GM12801 (cell line): ENCODE measurements around the gene DNMBP.

Experiments
- TF ChIP-seq, protein P1 (sequence below): IDR thresholded peaks from one replicate; pipeline ENCODE4 v1.5.1; 2011; ENCODE audit warnings: control low read depth; ENCODE audit not compliant: insufficient read length; ENCODE audit errors: extremely low read depth

The DNMBP gene

DNA sequence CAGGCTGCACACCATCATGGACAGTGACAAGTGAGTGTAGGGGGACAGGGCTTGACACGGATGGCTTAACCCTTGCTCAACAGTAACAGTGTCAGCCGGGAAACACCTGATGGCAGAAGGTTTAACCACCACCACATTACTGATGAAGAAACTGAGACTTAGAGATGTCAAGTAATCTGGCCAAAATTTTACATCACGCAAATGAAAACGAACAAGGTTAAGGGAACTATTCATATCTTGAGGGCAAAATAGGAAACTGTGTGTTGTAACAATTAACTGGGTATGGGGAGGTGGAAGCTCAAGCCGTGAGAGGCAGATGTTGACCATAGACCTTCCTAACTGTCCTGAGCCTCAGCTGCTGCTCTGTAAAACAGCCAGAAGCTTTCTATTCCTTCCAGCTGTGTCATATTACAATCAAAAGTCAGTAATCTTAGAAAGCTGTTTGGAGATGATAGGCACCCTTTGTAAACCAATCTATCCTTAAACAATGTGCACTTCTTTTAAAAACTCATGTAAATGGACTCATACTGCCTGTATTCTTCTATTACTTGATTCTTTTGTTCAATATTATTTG, 158.9 kb downstream of the DNMBP start:
- TF ChIP-seq, protein P1, sequence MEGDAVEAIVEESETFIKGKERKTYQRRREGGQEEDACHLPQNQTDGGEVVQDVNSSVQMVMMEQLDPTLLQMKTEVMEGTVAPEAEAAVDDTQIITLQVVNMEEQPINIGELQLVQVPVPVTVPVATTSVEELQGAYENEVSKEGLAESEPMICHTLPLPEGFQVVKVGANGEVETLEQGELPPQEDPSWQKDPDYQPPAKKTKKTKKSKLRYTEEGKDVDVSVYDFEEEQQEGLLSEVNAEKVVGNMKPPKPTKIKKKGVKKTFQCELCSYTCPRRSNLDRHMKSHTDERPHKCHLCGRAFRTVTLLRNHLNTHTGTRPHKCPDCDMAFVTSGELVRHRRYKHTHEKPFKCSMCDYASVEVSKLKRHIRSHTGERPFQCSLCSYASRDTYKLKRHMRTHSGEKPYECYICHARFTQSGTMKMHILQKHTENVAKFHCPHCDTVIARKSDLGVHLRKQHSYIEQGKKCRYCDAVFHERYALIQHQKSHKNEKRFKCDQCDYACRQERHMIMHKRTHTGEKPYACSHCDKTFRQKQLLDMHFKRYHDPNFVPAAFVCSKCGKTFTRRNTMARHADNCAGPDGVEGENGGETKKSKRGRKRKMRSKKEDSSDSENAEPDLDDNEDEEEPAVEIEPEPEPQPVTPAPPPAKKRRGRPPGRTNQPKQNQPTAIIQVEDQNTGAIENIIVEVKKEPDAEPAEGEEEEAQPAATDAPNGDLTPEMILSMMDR = no peak

- TF ChIP-seq, protein P1 = no peak
Measured at GRCh38 chr10:99850021-99850766, 159.6 kb downstream of the DNMBP start.

DNA sequence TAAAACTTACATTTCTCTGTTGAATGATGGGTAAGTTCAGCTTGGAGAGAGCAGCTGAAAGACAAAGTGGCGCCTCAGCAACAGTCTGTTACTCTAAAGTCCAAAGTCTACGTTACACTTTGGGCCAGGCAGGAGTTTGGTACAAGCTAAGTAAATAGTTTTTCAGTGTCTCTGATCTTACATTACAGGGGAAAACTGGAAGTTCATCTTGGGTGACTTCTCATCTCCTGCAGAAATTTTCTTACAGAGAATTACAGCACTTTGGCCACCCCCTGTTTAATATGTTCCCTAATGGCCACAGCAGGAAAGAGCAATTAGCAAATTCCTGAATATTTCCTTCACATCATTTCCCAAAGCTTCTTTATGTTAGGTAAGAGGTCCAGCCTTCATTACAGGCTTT, 160.2 kb downstream of the DNMBP start:
- TF ChIP-seq, protein P1 = no peak

DNA sequence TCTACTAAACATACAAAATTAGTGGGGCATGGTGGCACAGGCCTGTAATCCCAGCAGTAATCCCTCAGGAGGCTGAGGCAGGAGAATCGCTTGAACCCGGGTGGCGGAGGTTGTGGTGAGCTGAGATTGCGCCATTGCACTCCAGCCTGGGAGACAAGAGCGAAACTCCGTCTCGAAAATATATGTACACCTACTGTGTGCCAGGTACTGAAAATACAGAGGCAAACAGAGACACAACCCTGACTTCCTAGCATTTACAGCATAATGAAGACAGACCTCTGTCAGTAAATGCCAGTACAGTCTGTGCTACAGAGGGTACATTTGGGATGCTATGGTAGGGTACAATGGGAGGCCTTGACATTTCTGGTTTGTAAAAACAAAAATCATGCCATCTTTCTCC, 160.7 kb downstream of the DNMBP start:
- TF ChIP-seq, protein P1 = no peak

DNA sequence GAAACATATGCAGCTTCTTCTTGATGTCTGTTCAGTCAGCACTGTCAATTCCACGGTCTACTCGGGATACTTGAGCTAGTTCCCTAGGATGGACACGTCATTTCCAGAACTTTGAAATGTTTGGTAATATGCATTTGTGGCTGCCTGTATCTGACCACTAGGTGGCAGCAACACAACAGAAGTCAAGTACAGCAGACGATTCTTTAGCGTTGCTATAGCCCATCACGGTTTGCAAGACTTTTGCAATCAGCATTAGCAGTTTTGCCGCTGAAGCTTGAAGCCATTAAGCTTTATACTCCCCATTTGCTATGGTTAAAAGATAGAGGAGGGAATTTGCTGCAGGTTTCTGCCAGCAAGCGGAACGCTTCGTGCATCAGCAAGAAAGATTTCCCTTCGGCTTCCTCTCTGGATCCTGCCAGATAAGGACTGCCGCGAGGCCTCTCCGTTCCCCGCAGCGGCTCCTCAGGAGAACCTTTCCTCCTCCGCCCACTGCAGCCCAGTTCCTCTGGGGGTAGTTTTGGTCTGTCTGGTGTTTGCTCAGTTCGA, 163.8 kb downstream of the DNMBP start:
- TF ChIP-seq, protein P1 = no peak

GRCh38 chr10:99844433-99844955, 165.3 kb downstream of the DNMBP start:
- TF ChIP-seq, protein P1 = no peak

DNA sequence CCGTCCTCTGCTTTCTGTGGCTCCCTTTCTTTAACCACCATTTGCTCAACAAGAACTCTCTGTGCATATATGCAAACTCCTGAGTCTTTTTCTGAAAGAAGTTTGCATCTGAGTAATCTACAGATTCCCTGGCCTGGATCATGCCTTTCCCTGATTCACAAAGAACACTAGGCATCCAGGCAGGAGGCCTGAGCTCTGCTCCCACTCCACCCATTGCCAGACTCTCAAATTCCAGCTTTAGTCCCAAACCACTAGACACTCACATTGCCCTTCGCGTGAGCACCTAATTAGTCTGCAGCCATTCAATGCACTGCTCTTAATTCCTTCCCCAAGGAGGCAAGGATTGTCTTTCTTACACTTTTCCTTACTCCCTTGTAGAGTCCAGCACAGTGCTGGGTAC, 166.4 kb downstream of the DNMBP start:
- TF ChIP-seq, protein P1 = no peak
